GM19025 (cell line): ENCODE measurements around the gene LHB.

Source experiments
- ATAC-seq: cut with Tn5 transposase; IDR thresholded peaks from one replicate; pipeline ENCODE4 v1.9.1; 2021; ENCODE audit warnings: mild to moderate bottlenecking, low read depth, moderate library complexity; ENCODE audit not compliant: unreplicated experiment

The LHB gene

GRCh38 chr19:48986211-48986610 lies 30.7 kb downstream of the LHB start:
- ATAC-seq, result no peak

DNA sequence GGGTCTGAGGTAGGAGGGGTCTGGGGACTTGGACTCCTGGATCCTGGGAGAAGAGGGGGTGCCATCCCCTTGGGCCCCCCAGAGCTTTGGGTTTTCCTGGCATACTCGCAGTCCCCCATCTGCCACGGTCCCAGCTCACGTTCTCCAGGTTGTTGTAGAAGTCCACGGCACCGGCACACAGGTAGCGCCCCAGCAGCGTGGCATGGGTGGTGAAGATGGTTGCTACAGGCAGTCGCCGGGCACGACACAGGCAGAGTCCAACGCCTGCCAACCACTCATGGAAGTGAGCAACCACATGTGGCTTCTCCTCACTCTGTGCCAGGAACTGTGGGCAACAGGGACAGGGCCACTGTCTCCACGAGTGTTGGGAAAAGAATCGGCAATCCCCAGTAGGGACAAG lies 31.2 kb downstream of the LHB start:
- no peak for ATAC-seq

- no peak for ATAC-seq
Measured at GRCh38 chr19:48982280-48982679, 34.6 kb downstream of the LHB start.

DNA sequence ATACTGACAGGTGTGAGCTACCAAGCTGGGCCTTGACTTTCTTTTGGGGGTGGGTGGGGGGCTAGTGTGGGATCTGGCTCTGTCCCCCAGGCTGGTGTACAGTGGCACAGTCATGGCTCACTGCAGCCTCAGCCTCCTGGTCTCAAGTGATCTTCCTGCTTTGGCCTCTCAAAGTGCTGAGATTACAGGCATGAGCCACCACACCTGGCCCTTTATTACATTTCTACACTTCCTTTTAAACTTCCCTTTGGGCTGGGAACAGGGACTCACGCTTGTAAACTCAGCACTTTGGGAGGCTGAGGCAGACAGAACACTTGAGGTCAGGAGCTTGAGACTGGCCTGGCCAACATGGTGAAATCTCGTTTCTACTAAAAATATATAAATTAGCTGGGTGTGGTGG lies 39.8 kb downstream of the LHB start:
- ATAC-seq, result no peak

DNA sequence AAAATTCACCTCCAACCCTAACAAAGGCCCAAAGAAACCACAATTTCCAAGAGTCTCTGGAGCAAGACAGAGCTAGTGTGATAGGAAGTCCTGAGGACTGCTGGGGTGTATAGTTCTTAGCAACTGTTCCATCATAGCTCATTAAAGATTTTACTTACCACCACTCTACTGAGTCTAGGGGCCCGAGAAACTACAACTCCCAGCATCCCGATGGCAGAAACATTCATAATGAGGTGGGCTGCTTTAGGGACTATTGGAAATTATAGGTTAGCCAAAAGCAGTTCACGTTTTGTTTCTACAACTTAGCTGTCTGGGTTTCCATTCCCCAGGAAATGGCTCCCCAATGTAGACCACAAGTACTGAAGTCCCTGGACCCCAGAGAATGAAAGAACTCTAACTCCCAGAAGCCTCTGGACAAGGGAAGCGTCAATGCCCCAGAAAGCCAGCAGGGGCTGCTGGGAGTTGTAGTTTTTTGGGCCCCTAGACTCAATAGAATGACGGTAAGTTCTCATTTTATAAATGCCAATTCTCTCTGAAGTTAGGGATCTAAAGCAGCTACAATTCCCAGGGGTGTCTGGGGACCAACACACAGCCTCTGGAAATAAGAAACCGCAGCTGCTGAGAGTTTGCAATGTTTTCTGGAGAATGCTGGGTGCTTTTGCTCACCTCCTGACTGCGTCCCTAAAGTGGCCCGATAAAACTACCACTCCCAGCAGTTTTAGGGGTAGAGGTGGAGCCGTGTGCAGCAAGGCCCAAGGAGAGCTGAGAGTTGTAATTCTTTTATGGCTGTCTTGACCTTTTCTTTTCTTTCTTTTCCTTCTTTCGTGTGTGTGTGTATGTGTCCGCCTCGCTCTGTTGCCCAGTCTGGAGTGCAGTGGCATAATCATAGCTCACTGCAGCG lies 40.7 kb downstream of the LHB start:
- no peak for ATAC-seq

GRCh38 chr19:48970923-48971395 lies 45.9 kb downstream of the LHB start:
- ATAC-seq, result no peak

GRCh38 chr19:48970139-48970766 lies 46.6 kb downstream of the LHB start:
- ATAC-seq, result no peak

DNA sequence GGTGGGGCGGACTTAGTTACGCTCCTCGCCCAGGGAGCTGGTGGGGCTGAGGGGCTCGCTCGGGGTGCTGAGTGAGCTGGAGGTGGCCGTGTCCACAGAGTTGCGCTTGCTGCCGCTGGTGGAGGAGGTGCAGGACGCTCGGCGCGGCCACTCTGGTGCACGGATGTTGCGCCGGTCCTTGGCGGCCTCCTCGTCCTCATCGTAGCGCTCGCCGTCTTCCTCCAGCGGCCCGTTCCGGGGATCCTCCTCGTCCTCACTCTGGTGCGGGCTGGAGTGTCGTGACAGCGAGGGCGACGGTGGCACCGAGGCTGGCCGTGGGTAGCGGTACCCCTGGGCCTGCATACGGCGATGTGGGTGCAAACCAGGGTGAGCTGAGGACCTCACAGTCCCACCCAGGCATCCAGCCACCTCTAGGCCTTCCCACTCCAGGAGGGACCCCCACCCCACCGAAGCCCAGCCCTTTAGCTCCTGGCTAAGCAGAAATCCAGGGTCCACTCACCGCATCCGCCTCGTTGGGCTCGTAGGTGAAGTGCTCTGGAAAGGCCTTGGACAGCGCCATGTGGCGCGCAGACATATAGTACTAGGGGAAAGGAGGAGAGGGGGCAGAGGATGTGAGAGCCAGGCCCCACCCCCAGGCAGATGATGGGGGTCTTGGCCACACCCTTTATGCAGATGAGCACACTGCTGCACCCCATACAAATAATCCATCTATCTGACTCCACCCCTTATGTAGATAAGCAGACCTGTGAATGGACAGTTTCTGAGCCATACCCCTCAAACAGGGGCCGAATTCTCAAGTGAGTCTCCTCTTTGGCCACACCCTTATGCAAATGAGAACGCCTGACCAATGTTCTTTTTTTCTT lies 47.4 kb downstream of the LHB start:
- no peak for ATAC-seq

GRCh38 chr19:48968813-48969218 lies 48.1 kb downstream of the LHB start:
- ATAC-seq, result no peak

DNA sequence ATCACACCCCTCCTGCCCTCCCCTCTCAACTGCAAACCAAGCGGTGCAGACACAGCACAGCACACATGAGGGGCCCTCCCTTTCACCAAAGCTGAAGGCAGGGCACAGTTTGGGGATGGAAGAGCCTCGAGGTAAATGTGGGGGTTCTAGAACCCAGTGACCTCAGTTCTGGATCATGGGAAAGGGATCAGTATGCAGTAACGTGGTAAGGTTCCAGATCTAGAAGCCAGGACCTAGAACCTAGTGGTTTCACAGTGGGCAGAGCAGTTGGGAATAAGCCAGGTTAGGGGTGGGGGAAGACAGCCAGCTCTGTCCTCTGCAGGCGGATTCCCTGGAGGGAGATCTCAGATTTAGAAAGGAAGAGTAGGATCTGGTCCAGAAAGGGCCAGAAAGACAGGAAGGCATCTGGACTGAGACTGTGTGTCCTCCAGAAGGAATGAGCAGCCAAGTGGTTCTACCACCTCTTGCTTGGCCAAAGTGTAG lies 48.7 kb downstream of the LHB start:
- ATAC-seq, result no peak

DNA sequence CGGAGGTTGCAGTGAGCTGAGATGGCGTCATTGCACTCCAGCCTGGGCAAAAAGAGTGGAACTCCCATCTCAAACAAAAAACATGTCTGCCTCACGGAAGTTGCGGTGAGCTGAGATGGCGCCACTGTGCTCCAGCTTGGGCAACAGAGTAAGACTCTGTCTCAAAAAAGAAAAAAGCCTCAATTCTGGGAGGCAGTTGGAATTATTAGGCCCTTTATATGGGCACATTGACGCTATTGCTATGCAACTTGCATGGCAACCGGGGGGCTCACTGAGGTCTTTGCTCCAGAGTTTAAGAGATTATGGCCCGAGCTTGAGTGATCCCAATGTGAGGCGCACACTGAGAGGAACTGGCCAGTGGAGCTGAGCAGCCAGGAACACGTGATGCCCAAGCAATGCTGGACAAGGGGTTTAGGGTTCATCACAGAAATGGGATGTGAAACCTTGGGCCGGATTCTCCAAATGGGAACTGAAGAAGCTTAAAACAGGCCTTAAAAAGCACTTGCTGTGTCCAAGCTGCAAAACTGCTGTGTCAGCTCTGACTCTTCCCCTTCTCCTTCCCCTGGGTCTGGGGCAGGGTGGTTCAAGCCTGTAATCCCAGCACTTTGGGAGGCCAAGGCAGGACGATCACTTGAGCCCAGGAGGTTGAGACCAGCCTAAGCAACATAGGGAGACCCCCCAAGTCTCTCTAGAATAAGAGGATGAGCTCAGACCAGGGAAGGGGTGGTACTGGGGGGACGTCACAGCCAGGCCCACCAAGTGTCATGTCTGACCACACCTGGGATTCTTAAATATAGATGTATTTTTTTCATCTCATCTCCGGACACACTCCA lies 49.3 kb downstream of the LHB start:
- no peak for ATAC-seq

- no peak for ATAC-seq
Measured at GRCh38 chr19:48966541-48967345, 50.1 kb downstream of the LHB start.
